HUES6 (cell line): ENCODE measurements around the gene S100A8.
"Not testable (repeated sequence)": the region's sequence is repeated elsewhere in the genome, so short reads cannot be mapped to it uniquely, and the experiment has no call there.

ENCODE experiments used
- H3K27ac ChIP-seq: 2 replicates; pipeline ENCODE4 v1.7.0; 2013; ENCODE audit warnings: low read depth, mild to moderate bottlenecking, low read length, inconsistent platforms
- H3K27me3 ChIP-seq: 2 replicates; pipeline ENCODE4 v1.6.1; 2013; ENCODE audit warnings: low read length; ENCODE audit not compliant: control insufficient read depth, insufficient read depth
- H3K36me3 ChIP-seq: 2 replicates; pipeline ENCODE4 v1.6.1; 2013; ENCODE audit warnings: low read length; ENCODE audit not compliant: control insufficient read depth, insufficient read depth
- H3K4me1 ChIP-seq: 2 replicates; pipeline ENCODE4 v1.6.1; 2013; ENCODE audit warnings: low read length; ENCODE audit not compliant: control insufficient read depth, insufficient read depth
- H3K4me3 ChIP-seq: 2 replicates; pipeline ENCODE4 v1.5.1; 2013; ENCODE audit warnings: low read depth, low read length
- H3K9ac ChIP-seq: one replicate; pipeline ENCODE4 v1.6.1; 2013; ENCODE audit warnings: mild to moderate bottlenecking, low read length
- H3K9me3 ChIP-seq: 2 replicates; pipeline ENCODE4 v1.6.1; 2013; ENCODE audit warnings: low read depth, low read length; ENCODE audit not compliant: control insufficient read depth, insufficient read depth

Gene S100A8

GRCh38 chr1:153353226-153353947 is 37.5 kb downstream of the S100A8 start:
- no peaks in the 10 kb centered on the region for H3K4me1 ChIP-seq
- H3K9ac ChIP-seq = no peak overlapping the region
- H3K36me3 ChIP-seq = no peaks in the 10 kb centered on the region
- H3K27ac ChIP-seq = no peak overlapping the region
- H3K4me3 ChIP-seq = no peak overlapping the region
- H3K27me3 ChIP-seq = peaks cover 19% of the 10 kb centered on the region; the same call in 1 of the 2 replicates
- H3K9me3 ChIP-seq = no peaks in the 10 kb centered on the region

- no peaks in the 10 kb centered on the region for H3K36me3 ChIP-seq
- H3K27ac ChIP-seq = no peak overlapping the region
- H3K4me1 ChIP-seq = no peaks in the 10 kb centered on the region
- no peaks in the 10 kb centered on the region for H3K9me3 ChIP-seq
- H3K4me3 ChIP-seq = no peak overlapping the region
- H3K27me3 ChIP-seq = peaks cover 19% of the 10 kb centered on the region; the same call in 1 of the 2 replicates
- H3K9ac ChIP-seq = no peak overlapping the region
These were observed 38.4 kb downstream of the S100A8 start for GRCh38 chr1:153352523-153352922.

DNA sequence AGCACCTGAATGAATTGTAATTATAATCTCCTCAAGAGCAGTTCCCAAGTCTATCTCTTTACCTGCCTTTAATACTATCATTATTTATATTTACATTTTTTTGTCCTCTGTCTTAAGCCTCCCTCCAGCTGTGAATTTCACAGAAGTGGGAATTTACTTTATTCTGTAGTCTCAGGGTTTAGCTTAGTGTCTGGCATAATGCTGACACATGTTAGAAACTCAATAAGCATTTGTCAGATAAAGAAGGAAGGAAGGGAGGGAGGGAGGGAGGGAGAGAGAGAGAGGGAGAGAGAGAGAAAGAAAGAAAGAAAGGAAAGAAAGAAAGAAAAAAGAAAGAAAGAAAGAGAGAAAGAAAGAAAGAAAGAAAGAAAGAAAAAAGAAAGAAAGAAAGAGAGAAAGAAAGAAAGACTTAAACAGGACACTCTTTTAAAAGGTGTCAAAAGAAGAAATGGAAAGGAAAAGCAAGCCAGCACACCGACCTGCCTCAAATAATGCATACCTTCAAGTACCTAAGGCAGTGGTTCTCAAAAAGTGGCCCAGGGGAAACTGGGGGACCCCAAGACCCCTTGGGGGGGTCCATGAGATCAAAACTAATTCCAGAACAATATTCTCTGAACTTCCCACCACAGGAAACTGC is 40.4 kb downstream of the S100A8 start:
- Histone ChIP-seq H3K27me3 (peaks cover 24% of the 10 kb centered on the region; the same call in 1 of the 2 replicates), H3K27ac (no peak overlapping the region), H3K36me3 (no peaks in the 10 kb centered on the region), H3K9ac (no peak overlapping the region), H3K4me3 (no peak overlapping the region), H3K9me3 (no peaks in the 10 kb centered on the region), H3K4me1 (no peaks in the 10 kb centered on the region)

DNA sequence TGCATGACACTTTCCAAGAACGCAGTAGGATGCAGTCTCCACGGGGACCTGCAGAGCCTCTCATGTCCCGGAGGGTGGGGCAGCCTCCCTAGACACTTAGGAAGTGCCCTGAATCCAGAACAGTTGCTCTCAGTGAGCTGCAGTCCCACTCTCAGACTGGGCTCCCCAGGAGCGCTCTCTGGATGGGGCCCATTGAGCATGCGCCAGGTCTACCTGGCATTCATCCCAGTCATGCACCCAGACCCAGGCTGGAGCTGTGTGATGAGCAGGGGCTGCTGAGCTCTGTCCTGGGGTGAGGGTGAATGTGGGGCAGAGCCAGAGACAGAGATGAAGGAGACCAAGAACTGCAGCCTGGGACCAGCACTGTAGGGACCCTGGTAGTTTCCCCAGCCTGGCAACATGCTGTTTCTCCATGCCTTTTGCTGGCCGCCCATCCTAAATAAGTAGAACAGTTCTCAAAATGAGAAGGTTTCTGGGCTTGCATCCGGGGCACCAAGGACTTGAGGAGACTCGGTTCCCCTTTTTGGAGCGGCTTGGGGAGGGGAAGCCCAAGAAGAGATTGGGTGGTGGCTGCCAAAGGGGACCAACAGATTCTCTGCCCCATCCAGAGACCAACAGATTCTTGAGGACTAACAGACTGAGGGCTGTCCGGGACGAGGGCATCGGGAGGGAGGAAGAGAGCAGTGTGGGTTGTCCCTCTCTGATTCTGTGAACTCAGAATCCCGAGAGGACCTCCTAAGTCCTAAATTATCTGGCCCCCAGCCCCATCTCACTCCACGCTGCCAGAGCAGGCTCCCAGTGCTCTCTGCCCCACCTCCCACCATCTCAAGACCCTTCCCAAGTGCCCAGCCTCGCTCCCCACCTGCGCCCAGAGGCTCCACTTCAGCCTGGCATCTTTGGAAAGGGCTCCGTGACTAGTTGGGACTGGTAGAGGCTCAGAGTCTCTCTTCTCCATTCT is 41.2 kb downstream of the S100A8 start:
- no peaks in the 10 kb centered on the region for H3K9me3 ChIP-seq
- no peak overlapping the region for H3K9ac ChIP-seq
- H3K4me3 ChIP-seq = no peak overlapping the region
- H3K27ac ChIP-seq = no peak overlapping the region
- no peaks in the 10 kb centered on the region for H3K4me1 ChIP-seq
- H3K27me3 ChIP-seq = peaks cover 29% of the 10 kb centered on the region; the same call in 1 of the 2 replicates
- H3K36me3 ChIP-seq = no peaks in the 10 kb centered on the region

DNA sequence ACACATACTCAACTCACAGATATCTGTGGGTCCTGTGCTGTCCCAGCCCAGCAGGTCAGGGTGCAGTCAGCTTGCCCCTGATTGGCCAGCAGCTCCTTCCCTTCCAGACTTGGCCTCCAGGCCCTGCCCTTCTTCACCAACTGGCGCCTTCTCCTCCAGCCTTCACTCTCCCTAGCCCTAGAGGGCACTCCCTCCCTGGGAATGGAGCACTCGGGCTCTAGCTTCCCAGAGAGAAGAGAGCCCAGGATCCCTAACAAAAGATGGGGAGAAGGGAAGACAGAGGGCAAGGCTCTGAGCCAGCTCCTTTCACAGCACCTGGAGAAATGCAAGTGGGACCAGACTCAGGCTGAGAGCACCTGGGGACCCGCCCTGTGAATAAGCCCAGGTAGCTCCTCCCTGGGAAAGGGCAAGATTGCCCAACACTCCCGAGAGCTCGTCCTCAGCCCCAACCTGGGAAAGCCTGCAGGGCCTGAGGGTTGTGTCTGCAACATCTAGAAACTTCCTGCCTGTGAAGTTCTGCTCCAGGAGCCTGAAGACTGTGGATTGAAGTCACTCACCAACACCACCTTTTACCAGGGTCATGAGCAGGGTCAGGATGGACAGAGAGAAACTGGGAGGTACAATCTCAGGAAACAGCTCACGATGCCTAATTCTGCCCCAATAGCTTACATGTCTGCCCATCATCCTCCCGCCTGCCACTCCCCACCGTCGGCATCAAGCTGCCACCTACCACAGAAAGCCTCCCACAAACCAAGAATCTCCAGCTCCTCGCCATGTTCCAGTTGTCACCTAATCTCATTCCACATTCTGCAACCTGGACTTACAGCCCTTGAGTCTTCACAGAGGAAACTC is 42.1 kb downstream of the S100A8 start, which contains the start of gene PGLYRP4:
PGLYRP4 (minus strand) TSS at position 331 of the 852 bp plus-strand sequence. CDS start 909 bp downstream, outside the sequence.
- peaks cover 29% of the 10 kb centered on the region; the same call in 1 of the 2 replicates for H3K27me3 ChIP-seq
- no peak within 1 kb of the TSS for H3K4me3 ChIP-seq
- no peak within 1 kb of the TSS for H3K27ac ChIP-seq
- no peaks in the 10 kb centered on the region for H3K36me3 ChIP-seq
- H3K4me1 ChIP-seq = no peaks in the 10 kb centered on the region; the same call in 1 of the 2 replicates
- H3K9me3 ChIP-seq = no peaks in the 10 kb centered on the region
- no peak within 1 kb of the TSS for H3K9ac ChIP-seq

GRCh38 chr1:153347856-153348255 is 43.0 kb downstream of the S100A8 start:
- H3K9me3 ChIP-seq = no peaks in the 10 kb centered on the region
- H3K27ac ChIP-seq = no peak overlapping the region
- no peak overlapping the region for H3K9ac ChIP-seq
- no peaks in the 10 kb centered on the region for H3K36me3 ChIP-seq
- H3K4me3 ChIP-seq = no peak overlapping the region
- H3K4me1 ChIP-seq = no peaks in the 10 kb centered on the region; the same call in 1 of the 2 replicates
- H3K27me3 ChIP-seq = peaks cover 29% of the 10 kb centered on the region; the same call in 1 of the 2 replicates

DNA sequence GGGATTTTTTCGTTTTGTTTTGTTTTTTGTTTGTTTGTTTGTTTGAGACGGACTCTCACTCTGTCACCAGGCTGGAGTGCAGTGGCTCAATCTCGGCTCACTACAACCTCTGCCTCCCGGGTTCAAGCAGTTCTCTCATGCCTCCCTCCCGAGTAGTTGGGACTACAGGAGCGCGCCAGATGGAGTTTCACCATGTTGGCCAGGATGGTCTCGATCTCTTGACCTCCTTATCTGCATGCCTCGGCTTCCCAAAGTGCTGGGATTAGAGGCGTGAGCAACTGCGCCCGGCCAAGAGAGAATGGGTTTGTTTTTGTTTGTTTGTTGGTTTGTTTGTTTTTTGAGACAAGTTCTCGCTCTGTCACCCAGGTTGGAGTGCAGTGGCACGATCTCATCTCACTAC is 43.8 kb downstream of the S100A8 start:
- peaks cover 29% of the 10 kb centered on the region; the same call in 1 of the 2 replicates for H3K27me3 ChIP-seq
- not testable (repeated sequence) for H3K9me3 ChIP-seq

DNA sequence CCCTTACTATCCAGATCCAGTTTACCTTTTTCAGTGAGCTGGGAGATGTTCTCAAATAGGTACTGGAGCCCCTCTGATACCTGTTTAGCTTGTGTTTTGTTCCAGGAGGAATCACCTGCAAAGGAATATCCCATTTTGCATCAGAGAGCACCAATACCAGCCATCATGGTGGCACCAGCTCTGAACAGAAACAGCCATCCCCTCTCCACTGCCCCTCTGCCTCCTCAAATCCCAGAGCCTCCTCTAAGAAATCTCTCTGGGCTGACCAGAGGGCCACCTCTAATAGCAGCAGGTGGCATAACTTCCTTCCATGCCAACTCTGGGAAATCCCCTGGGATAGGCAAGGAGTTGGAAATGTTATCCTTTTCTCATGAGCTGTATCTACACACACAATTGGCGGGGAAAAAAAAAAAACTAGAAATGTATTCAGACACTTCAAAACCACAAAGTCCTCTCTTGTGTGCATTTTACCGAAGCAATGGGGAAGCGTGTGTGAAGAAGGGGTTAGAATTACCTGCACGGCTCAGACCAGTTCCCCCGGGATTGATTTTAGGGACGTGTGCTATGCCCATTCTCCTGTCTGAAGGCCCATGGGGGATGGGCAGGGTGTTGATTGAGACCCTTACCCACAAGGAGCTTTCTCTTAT is 44.7 kb downstream of the S100A8 start:
- no peak overlapping the region for H3K27ac ChIP-seq
- H3K27me3 ChIP-seq = peaks cover 29% of the 10 kb centered on the region; the same call in 1 of the 2 replicates

More for the DNA sequence above, 43.8 kb downstream of the S100A8 start:
- not testable (repeated sequence) for H3K4me1 ChIP-seq, H3K27ac ChIP-seq, H3K36me3 ChIP-seq, H3K4me3 ChIP-seq, H3K9ac ChIP-seq

GRCh38 chr1:153345187-153346076 is 45.4 kb downstream of the S100A8 start:
- Histone ChIP-seq H3K9ac (no peak overlapping the region), H3K4me1 (no peaks in the 10 kb centered on the region; the same call in 1 of the 2 replicates), H3K4me3 (no peak overlapping the region), H3K27ac (no peak overlapping the region), H3K27me3 (peaks cover 23% of the 10 kb centered on the region; the same call in 1 of the 2 replicates), H3K9me3 (no peaks in the 10 kb centered on the region), H3K36me3 (no peaks in the 10 kb centered on the region)

More for the DNA sequence above, 44.7 kb downstream of the S100A8 start:
- Histone ChIP-seq H3K4me1 (no peaks in the 10 kb centered on the region; the same call in 1 of the 2 replicates), H3K9ac (no peak overlapping the region), H3K36me3 (no peaks in the 10 kb centered on the region), H3K4me3 (no peak overlapping the region), H3K9me3 (no peaks in the 10 kb centered on the region)
